ENCODE results near the gene PAK1. TPM values are rescaled to one million over a fixed set of nuclear protein-coding genes. Genes with fewer than 3 reads are reported as not detected.

Gene PAK1
- total and polyA plus RNA-seq, 10 of the 15 experiments (the other 5 are each of a cell fraction or from before 2014, with no cell fraction given) = 43.8 to 321 (median 110) TPM

DNA sequence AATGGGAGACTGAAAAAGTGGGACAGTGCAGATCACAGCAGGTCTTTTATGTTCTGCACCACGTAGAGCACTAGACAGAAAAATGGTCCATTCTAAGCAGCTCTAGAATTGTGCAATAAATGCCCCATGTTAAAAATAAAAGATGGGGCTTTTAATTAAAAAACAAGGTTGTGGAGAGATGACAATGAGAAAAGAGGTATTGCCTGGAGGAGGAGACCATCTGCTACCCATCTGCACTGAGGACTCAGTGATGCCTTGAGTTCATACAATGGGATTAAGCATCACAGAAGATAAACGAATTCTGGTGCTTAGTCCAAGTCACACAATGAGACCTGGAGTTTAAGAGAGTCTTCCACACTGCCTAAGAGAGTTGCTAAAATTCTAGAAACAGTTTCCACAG is 73.6 kb downstream of the PAK1 start:
- DNase-seq (ENCODE audit: low read depth, low spot score) (no peak), FAIRE-seq (no peak), ATAC-seq (no peak)
- Histone ChIP-seq H3K9ac (ENCODE audit: control insufficient read depth, insufficient read depth, low read length) (no peak overlapping the region), H2AFZ (ENCODE audit: control insufficient read depth, low read depth, low read length) (no peak overlapping the region), H3K79me2 (ENCODE audit: control insufficient read depth, insufficient read depth, low read length) (peaks cover 87% of the 10 kb centered on the region), H3K27ac (ENCODE audit: control insufficient read depth, insufficient read depth) (no peak overlapping the region), H3K4me1 (ENCODE audit: control insufficient read depth, insufficient read depth, low read length) (peaks cover 22% of the 10 kb centered on the region), H3K9me3 (replicated peaks; ENCODE audit: control insufficient read depth, insufficient read depth, low read length) (no peaks in the 10 kb centered on the region), H3K4me3 (no peak overlapping the region), H3K27me3 (replicated peaks in 1 of 2; ENCODE audit: control insufficient read depth in 2 of 2, insufficient read depth in 2 of 2, low read length in 1 of 2) (no peaks in the 10 kb centered on the region), H3K4me2 (ENCODE audit: control insufficient read depth, insufficient read depth) (no peak overlapping the region), H3K36me3 (ENCODE audit: control insufficient read depth in 2 of 2, insufficient read depth in 2 of 2, low read length in 1 of 2) (no peaks in the 10 kb centered on the region; a peak in 1 of 4 replicates), H4K20me1 (ENCODE audit: control insufficient read depth, insufficient read depth) (peaks cover 3% of the 10 kb centered on the region; the same call in 1 of the 2 replicates)
- intact Hi-C loops (cut with micrococcal nuclease; ENCODE audit: unreplicated experiment) (no loop called here), in situ Hi-C loops (cut with MboI) (no loop called here)
- RAD21 ChIA-PET (ENCODE audit: unreplicated experiment) = interaction anchor here (0.6 to 2.8 kb wide), 8 partner anchors 11 to 148 kb away, joined by 3 to 23 read pairs (median 5); partner anchors contain the start of gene PAK1
- WGBS (ENCODE audit: insufficient coverage, insufficient replicate concordance, low lambda C conversion rate, missing lambda C conversion rate) = 95% methylated on average over 2 of the region's 2 CpGs
- TF ChIP-seq, protein P1, sequence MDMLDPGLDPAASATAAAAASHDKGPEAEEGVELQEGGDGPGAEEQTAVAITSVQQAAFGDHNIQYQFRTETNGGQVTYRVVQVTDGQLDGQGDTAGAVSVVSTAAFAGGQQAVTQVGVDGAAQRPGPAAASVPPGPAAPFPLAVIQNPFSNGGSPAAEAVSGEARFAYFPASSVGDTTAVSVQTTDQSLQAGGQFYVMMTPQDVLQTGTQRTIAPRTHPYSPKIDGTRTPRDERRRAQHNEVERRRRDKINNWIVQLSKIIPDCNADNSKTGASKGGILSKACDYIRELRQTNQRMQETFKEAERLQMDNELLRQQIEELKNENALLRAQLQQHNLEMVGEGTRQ (IDR thresholded peaks at IDR 0.05; ENCODE audit: borderline replicate concordance, low read depth, low read length) = no peak
- TF ChIP-seq RB1 (IDR thresholded peaks at IDR 0.05; ENCODE audit: borderline replicate concordance) = no peak
- TF ChIP-seq RELA (IDR thresholded peaks at IDR 0.05; ENCODE audit: borderline replicate concordance, partially characterized antibody) = no peak
- no peak for TF ChIP-seq BCL11A (IDR thresholded peaks at IDR 0.05; ENCODE audit: low read depth, low read length)
- TF ChIP-seq STAT1 (conservative IDR thresholded peaks at IDR 0.05) = no peak
- TF ChIP-seq JUNB (IDR thresholded peaks at IDR 0.05) = no peak
- POLR2A ChIA-PET = interaction anchor here (0.6 to 0.9 kb wide), 2 partner anchors 12 to 737 kb away, joined by 4 to 5 read pairs; no protein-coding TSS in a partner anchor
- SMC1A ChIA-PET (ENCODE audit: uncharacterized antibody, unreplicated experiment) = interaction anchor here (0.7 to 4.2 kb wide), 12 partner anchors 11 to 148 kb away, joined by 3 to 25 read pairs (median 6); no protein-coding TSS in a partner anchor
- no TSS peak for BruUV-seq (replicated peaks)
- CTCF ChIA-PET = interaction anchor here (1.2 to 4.6 kb wide), 8 partner anchors 11 to 219 kb away, joined by 3 to 20 read pairs (median 6); no protein-coding TSS in a partner anchor

DNA sequence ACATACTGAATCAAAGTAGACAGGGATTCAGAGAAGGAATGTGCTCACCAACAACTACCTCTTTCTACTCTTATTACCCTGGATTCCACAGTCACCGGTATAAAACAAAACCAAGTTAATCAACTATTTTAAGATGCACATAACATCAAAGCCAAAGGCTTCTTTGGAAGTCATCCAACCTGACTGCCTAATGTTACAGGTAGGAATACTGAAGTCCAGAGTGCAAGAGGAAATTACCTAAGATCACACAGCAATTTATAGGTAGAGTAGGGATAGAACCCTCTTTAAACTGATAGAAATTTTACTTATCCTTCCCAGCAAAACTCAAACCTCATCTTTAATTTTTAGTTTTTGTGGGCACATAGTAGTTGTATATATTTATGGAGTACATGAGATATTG is 76.3 kb downstream of the PAK1 start:
- RAD21 ChIA-PET (ENCODE audit: unreplicated experiment) = no interaction called here
- no peak overlapping the region for H2AFZ ChIP-seq (ENCODE audit: control insufficient read depth, low read depth, low read length)
- no peak overlapping the region for H3K27ac ChIP-seq (ENCODE audit: control insufficient read depth, insufficient read depth)
- SMC1A ChIA-PET (ENCODE audit: uncharacterized antibody, unreplicated experiment) = interaction anchor here (1.5 kb wide), 1 partner anchor 51 kb away, joined by 4 read pairs; no protein-coding TSS in a partner anchor
- no peak for FAIRE-seq
- peaks cover 77% of the 10 kb centered on the region for H3K79me2 ChIP-seq (ENCODE audit: control insufficient read depth, insufficient read depth, low read length)
- in situ Hi-C loops (cut with MboI) (no loop called here), intact Hi-C loops (cut with micrococcal nuclease; ENCODE audit: unreplicated experiment) (no loop called here)
- H4K20me1 ChIP-seq (ENCODE audit: control insufficient read depth, insufficient read depth) = peaks cover 3% of the 10 kb centered on the region; the same call in 1 of the 2 replicates
- CTCF ChIA-PET = interaction anchor here (1.5 kb wide), 1 partner anchor 151 kb away, joined by 4 read pairs; no protein-coding TSS in a partner anchor
- BruUV-seq (replicated peaks) = no TSS peak
- no peaks in the 10 kb centered on the region for H3K27me3 ChIP-seq (replicated peaks in 1 of 2; ENCODE audit: control insufficient read depth in 2 of 2, insufficient read depth in 2 of 2, low read length in 1 of 2)
- DNase-seq (ENCODE audit: low read depth, low spot score) = no peak
- POLR2A ChIA-PET = no interaction called here
- no peak for TF ChIP-seq BHLHE40 (IDR thresholded peaks at IDR 0.05; ENCODE audit: borderline replicate concordance in 1 of 2, low read depth in 2 of 2, low read length in 1 of 2)
- TF ChIP-seq, protein P2, sequence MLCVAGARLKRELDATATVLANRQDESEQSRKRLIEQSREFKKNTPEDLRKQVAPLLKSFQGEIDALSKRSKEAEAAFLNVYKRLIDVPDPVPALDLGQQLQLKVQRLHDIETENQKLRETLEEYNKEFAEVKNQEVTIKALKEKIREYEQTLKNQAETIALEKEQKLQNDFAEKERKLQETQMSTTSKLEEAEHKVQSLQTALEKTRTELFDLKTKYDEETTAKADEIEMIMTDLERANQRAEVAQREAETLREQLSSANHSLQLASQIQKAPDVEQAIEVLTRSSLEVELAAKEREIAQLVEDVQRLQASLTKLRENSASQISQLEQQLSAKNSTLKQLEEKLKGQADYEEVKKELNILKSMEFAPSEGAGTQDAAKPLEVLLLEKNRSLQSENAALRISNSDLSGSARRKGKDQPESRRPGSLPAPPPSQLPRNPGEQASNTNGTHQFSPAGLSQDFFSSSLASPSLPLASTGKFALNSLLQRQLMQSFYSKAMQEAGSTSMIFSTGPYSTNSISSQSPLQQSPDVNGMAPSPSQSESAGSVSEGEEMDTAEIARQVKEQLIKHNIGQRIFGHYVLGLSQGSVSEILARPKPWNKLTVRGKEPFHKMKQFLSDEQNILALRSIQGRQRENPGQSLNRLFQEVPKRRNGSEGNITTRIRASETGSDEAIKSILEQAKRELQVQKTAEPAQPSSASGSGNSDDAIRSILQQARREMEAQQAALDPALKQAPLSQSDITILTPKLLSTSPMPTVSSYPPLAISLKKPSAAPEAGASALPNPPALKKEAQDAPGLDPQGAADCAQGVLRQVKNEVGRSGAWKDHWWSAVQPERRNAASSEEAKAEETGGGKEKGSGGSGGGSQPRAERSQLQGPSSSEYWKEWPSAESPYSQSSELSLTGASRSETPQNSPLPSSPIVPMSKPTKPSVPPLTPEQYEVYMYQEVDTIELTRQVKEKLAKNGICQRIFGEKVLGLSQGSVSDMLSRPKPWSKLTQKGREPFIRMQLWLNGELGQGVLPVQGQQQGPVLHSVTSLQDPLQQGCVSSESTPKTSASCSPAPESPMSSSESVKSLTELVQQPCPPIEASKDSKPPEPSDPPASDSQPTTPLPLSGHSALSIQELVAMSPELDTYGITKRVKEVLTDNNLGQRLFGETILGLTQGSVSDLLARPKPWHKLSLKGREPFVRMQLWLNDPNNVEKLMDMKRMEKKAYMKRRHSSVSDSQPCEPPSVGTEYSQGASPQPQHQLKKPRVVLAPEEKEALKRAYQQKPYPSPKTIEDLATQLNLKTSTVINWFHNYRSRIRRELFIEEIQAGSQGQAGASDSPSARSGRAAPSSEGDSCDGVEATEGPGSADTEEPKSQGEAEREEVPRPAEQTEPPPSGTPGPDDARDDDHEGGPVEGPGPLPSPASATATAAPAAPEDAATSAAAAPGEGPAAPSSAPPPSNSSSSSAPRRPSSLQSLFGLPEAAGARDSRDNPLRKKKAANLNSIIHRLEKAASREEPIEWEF (IDR thresholded peaks at IDR 0.05; ENCODE audit: insufficient replicate concordance, low read depth, low read length) = no peak
- no peak for ATAC-seq
- H3K4me2 ChIP-seq (ENCODE audit: control insufficient read depth, insufficient read depth) = no peak overlapping the region
- 88% methylated on average over 1 of the region's 1 CpG for WGBS (ENCODE audit: insufficient coverage, insufficient replicate concordance, low lambda C conversion rate, missing lambda C conversion rate)
- no peaks in the 10 kb centered on the region for H3K9me3 ChIP-seq (replicated peaks; ENCODE audit: control insufficient read depth, insufficient read depth, low read length)
- no peak overlapping the region for H3K9ac ChIP-seq (ENCODE audit: control insufficient read depth, insufficient read depth, low read length)
- peaks cover 22% of the 10 kb centered on the region for H3K4me1 ChIP-seq (ENCODE audit: control insufficient read depth, insufficient read depth, low read length)
- H3K36me3 ChIP-seq (ENCODE audit: control insufficient read depth in 2 of 2, insufficient read depth in 2 of 2, low read length in 1 of 2) = no peaks in the 10 kb centered on the region; a peak in 1 of 4 replicates
- no peak overlapping the region for H3K4me3 ChIP-seq

Measured in GM12878 (cell line).